NT2/D1 (cell line): ENCODE measurements around the gene PAFAH2.

Source experiments
- DNase-seq: peaks from one replicate; pipeline ENCODE4 v3.0.0-alpha.2; 2011; ENCODE audit warnings: low read depth, low spot score
- H3K27me3 ChIP-seq: 2 replicates; pipeline ENCODE4 v1.6.0; 2011; ENCODE audit warnings: mild to moderate bottlenecking; ENCODE audit not compliant: insufficient read length, insufficient read depth
- H3K36me3 ChIP-seq: 2 replicates; pipeline ENCODE4 v1.6.1; 2011; ENCODE audit warnings: mild to moderate bottlenecking, low read length, mixed read lengths; ENCODE audit not compliant: insufficient read depth, insufficient read length
- H3K4me1 ChIP-seq: 2 replicates; pipeline ENCODE4 v1.5.1; 2011; ENCODE audit not compliant: insufficient read depth, insufficient read length
- H3K4me3 ChIP-seq: 2 replicates; pipeline ENCODE4 v1.5.1; 2011; ENCODE audit warnings: low read depth; ENCODE audit not compliant: insufficient read length
- H3K9ac ChIP-seq: 2 replicates; pipeline ENCODE4 v1.6.0; 2011; ENCODE audit warnings: low read depth; ENCODE audit not compliant: insufficient read length
- H3K9me3 ChIP-seq: 2 replicates; pipeline ENCODE4 v1.5.1; 2011; ENCODE audit warnings: mild to moderate bottlenecking, low read length; ENCODE audit not compliant: insufficient read depth
- SUZ12 ChIP-seq: IDR thresholded peaks from 2 replicates; pipeline ENCODE4 v1.6.1; 2011; ENCODE audit not compliant: insufficient read length, insufficient read depth; ENCODE audit errors: extremely low read depth
- YY1 ChIP-seq: IDR thresholded peaks from 2 replicates; pipeline ENCODE4 v1.6.1; 2011; ENCODE audit not compliant: insufficient read length, insufficient read depth
- ZNF274 ChIP-seq: IDR thresholded peaks from 2 replicates; pipeline ENCODE4 v1.6.1; 2011; ENCODE audit warnings: mild to moderate bottlenecking, low read depth, low read length

The PAFAH2 gene

GRCh38 chr1:25912076-25912831, 85.6 kb downstream of the PAFAH2 start:
- H3K9me3 ChIP-seq = 0 out of 2 replicates have a peak, but pooled peaks cover 4% of the 10 kb centered on the region
- no peak overlapping the region for H3K4me3 ChIP-seq
- peaks cover 4% of the 10 kb centered on the region for H3K4me1 ChIP-seq
- no peak for TF ChIP-seq SUZ12
- TF ChIP-seq ZNF274 = no peak
- TF ChIP-seq YY1 = no peak
- peaks cover 9% of the 10 kb centered on the region for H3K27me3 ChIP-seq
- DNase-seq = no peak
- no peaks in the 10 kb centered on the region for H3K36me3 ChIP-seq
- no peak overlapping the region for H3K9ac ChIP-seq

- DNase-seq = no peak
- H3K9ac ChIP-seq = no peak overlapping the region
- peaks cover 4% of the 10 kb centered on the region for H3K4me1 ChIP-seq
- TF ChIP-seq YY1 (no peak), SUZ12 (no peak), ZNF274 (no peak)
- H3K9me3 ChIP-seq = 0 out of 2 replicates have a peak, but pooled peaks cover 4% of the 10 kb centered on the region
- peaks cover 12% of the 10 kb centered on the region for H3K27me3 ChIP-seq
- no peak overlapping the region for H3K4me3 ChIP-seq
- no peaks in the 10 kb centered on the region for H3K36me3 ChIP-seq
Measured at GRCh38 chr1:25911162-25911561, 86.7 kb downstream of the PAFAH2 start.
